WERI-Rb-1 (cell line): ENCODE measurements around the gene FRMPD2.
"Not testable (repeated sequence)": the region's sequence is repeated elsewhere in the genome, so short reads cannot be mapped to it uniquely, and the experiment has no call there.

Experiments
- DNase-seq: peaks from one replicate; pipeline ENCODE4 v3.0.0-alpha.2; 2020
- H3K27ac ChIP-seq: fragments of 250-450 bp; sonication (Bioruptor Pico); 2 replicates; pipeline ENCODE4 v1.5.1; 2020; ENCODE audit warnings: mild to moderate bottlenecking, moderate library complexity
- H3K27me3 ChIP-seq: fragments of 250-450 bp; sonication (Bioruptor Pico); 2 replicates; pipeline ENCODE4 v1.5.1; 2021; ENCODE audit warnings: mild to moderate bottlenecking, low read depth, moderate library complexity; ENCODE audit not compliant: insufficient read depth, severe bottlenecking
- H3K36me3 ChIP-seq: fragments of 250-450 bp; sonication (Bioruptor Pico); 2 replicates; pipeline ENCODE4 v1.5.1; 2020; ENCODE audit warnings: mild to moderate bottlenecking, moderate library complexity
- H3K4me3 ChIP-seq: 2 replicates; pipeline ENCODE4 v1.5.1; 2011; ENCODE audit warnings: low read depth, mild to moderate bottlenecking, control low read depth, low read length
- H3K9me3 ChIP-seq: fragments of 250-450 bp; sonication (Bioruptor Pico); 2 replicates; pipeline ENCODE4 v1.5.1; 2021; ENCODE audit warnings: mild to moderate bottlenecking, moderate library complexity; ENCODE audit not compliant: severe bottlenecking

FRMPD2 gene

GRCh38 chr10:48125631-48126030 lies 148.9 kb downstream of the FRMPD2 start:
- not testable (repeated sequence) for H3K4me3 ChIP-seq, H3K27ac ChIP-seq, H3K27me3 ChIP-seq, H3K9me3 ChIP-seq, DNase-seq, H3K36me3 ChIP-seq

DNA sequence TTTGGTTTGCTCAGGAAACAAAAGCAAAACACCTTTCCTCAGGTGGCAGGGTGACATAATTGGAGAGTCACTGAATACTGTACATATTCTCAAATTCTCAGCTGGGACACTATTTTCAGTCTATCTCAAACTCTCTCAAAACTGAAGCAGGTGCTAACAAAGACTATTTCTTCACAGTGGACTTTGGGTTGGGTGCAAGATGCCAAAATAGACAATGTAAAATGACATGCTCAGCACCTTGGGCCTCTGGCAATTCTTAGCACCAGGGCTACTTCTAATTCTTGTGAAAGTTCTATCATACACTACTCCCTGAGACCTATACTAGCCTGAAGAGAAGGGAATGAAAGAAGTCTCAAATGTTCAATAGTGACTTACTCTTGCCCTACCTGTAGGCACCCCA lies 151.9 kb downstream of the FRMPD2 start:
- not testable (repeated sequence) for DNase-seq, H3K27me3 ChIP-seq, H3K4me3 ChIP-seq, H3K36me3 ChIP-seq, H3K27ac ChIP-seq, H3K9me3 ChIP-seq

- not testable (repeated sequence) for H3K27me3 ChIP-seq, H3K27ac ChIP-seq, DNase-seq, H3K9me3 ChIP-seq, H3K4me3 ChIP-seq, H3K36me3 ChIP-seq
Measured at GRCh38 chr10:48110277-48110676, 164.2 kb downstream of the FRMPD2 start.
